Globus pallidus (tissue), 1 donor: ENCODE measurements around the gene DHRS13.
"Not testable (repeated sequence)": the region's sequence is repeated elsewhere in the genome, so short reads cannot be mapped to it uniquely, and the experiment has no call there.

Source experiments
- DNase-seq: peaks from one replicate; pipeline ENCODE4 v3.0.0-alpha.2; 2015; ENCODE audit warnings: low spot score

DHRS13 gene

GRCh38 chr17:28903546-28903841 is 615 bp upstream of the DHRS13 start:
- not testable (repeated sequence) for DNase-seq

GRCh38 chr17:28901866-28902818 is 737 bp downstream of the DHRS13 start:
- no peak for DNase-seq

- no peak for DNase-seq
These were observed 1.7 kb downstream of the DHRS13 start for GRCh38 chr17:28900986-28901726.

GRCh38 chr17:28899212-28899815 is 3.6 kb downstream of the DHRS13 start:
- DNase-seq, result no peak

GRCh38 chr17:28898527-28898955 is 4.3 kb downstream of the DHRS13 start:
- no peak for DNase-seq

GRCh38 chr17:28897769-28898526 is 4.9 kb downstream of the DHRS13 start:
- no peak for DNase-seq

GRCh38 chr17:28896884-28897768 is 5.8 kb downstream of the DHRS13 start, which contains the start of gene FLOT2:
TSS of gene FLOT2 (minus strand) at chr17:28897733. CDS start at chr17:28897574, 159 bp downstream.
- no peak for DNase-seq

- DNase-seq, result no peak
These were observed 6.4 kb downstream of the DHRS13 start for GRCh38 chr17:28896491-28896883.

- DNase-seq, result no peak
These were observed 7.0 kb downstream of the DHRS13 start for GRCh38 chr17:28895794-28896447.

- DNase-seq, result not testable (repeated sequence)
These were observed 9.4 kb downstream of the DHRS13 start for GRCh38 chr17:28893248-28894183.

- no peak for DNase-seq
These were observed 10.9 kb downstream of the DHRS13 start for GRCh38 chr17:28892024-28892423.

GRCh38 chr17:28891201-28891600 is 11.7 kb downstream of the DHRS13 start:
- DNase-seq, result no peak

GRCh38 chr17:28889996-28890395 is 12.9 kb downstream of the DHRS13 start:
- no peak for DNase-seq

GRCh38 chr17:28888832-28889231 is 14.0 kb downstream of the DHRS13 start:
- DNase-seq, result no peak

GRCh38 chr17:28887871-28888471 is 14.9 kb downstream of the DHRS13 start:
- DNase-seq, result no peak

GRCh38 chr17:28885951-28886350 is 16.9 kb downstream of the DHRS13 start:
- no peak for DNase-seq

- DNase-seq, result no peak
These were observed 17.5 kb downstream of the DHRS13 start for GRCh38 chr17:28885363-28885762.

GRCh38 chr17:28883967-28884702 is 18.7 kb downstream of the DHRS13 start:
- DNase-seq, result no peak
